Endothelial cell of umbilical vein (primary cell): ENCODE data around the gene LDLRAD3. TPM values are rescaled to one million over a fixed set of nuclear protein-coding genes. Genes with fewer than 3 reads are reported as not detected.

Experiments used
- BruUV-seq: library from RNA; stranded (reverse); fragments of 400-500 nt; replicated peaks from 2 replicates; lab custom pipeline; 2021; lab: Mats Ljungman, UMichigan
- CTCF ChIA-PET: fragments of 300-600, 350-600 bp; sonication (Branson Sonifier 250); formaldehyde crosslinking; loops from one replicate; lab custom pipeline; 2021; ENCODE audit warnings: antibody characterized with exemption, inconsistent platforms; lab: Charles Lee
- POLR2A ChIA-PET: fragments of 300-600, 350-600 bp; sonication (Branson Sonifier 250); formaldehyde crosslinking; loops from one replicate; lab custom pipeline; 2021; ENCODE audit warnings: antibody characterized with exemption, inconsistent platforms; lab: Charles Lee
- DNase-seq: peaks from one replicate; pipeline ENCODE4 v3.0.0-alpha.2; 2011; ENCODE audit warnings: low read depth, low spot score
- FAIRE-seq: peaks from 2 replicates; lab custom pipeline; 2011; peaks lifted over from hg19 to GRCh38; lab: Jason Lieb, UNC
- H2AFZ ChIP-seq: 2 replicates; pipeline ENCODE4 v1.6.0; 2012; ENCODE audit warnings: low read depth, low read length, control low read depth, inconsistent platforms
- H3K27ac ChIP-seq: 2 replicates; pipeline ENCODE4 v1.5.1; 2011; ENCODE audit warnings: low read depth, mild to moderate bottlenecking, control low read depth, low read length, moderate library complexity; ENCODE audit not compliant: insufficient read depth
- H3K27me3 ChIP-seq, 2 experiments: 2 replicates each; pipeline versions ENCODE4 v1.6.0 to v1.6.1; 2011; ENCODE audit warnings: low read length in 2 of 2, mixed read lengths in 1 of 2; ENCODE audit not compliant: control insufficient read depth in 2 of 2, insufficient read depth in 2 of 2
- H3K36me3 ChIP-seq, 2 experiments: 2 replicates in 1 of 2; 3 replicates in 1 of 2; pipeline ENCODE4 v1.5.1; 2011; ENCODE audit warnings: low read length in 2 of 2, mild to moderate bottlenecking in 1 of 2, moderate library complexity in 1 of 2; ENCODE audit not compliant: control insufficient read depth in 2 of 2, insufficient read depth in 2 of 2; ENCODE audit errors: extremely low read depth in 1 of 2
- H3K4me1 ChIP-seq: 3 replicates; pipeline ENCODE4 v1.5.1; 2011; ENCODE audit warnings: mild to moderate bottlenecking, low read length; ENCODE audit not compliant: control insufficient read depth, insufficient read depth; ENCODE audit errors: extremely low read depth
- H3K4me2 ChIP-seq: 2 replicates; pipeline ENCODE4 v1.6.1; 2011; ENCODE audit warnings: low read length, control low read depth, mixed read lengths; ENCODE audit not compliant: insufficient read depth
- H3K4me3 ChIP-seq, 3 experiments: fragments of 200-600 bp in 1 of 3; sonication (generic), shearing (Covaris generic) in 1 of 3; replicated peaks in 1 of 3; 2 replicates each; pipeline ENCODE4 v1.5.1; 2011 to 2016; ENCODE audit warnings: control low read depth in 3 of 3, low read length in 3 of 3, mild to moderate bottlenecking in 2 of 3, inconsistent platforms in 1 of 3, low read depth in 1 of 3, moderate library complexity in 1 of 3; ENCODE audit not compliant: insufficient read depth in 1 of 3
- H3K79me2 ChIP-seq: 2 replicates; pipeline ENCODE4 v1.6.0; 2012; ENCODE audit warnings: low read length, inconsistent platforms; ENCODE audit not compliant: control insufficient read depth, insufficient read depth
- H3K9ac ChIP-seq: replicated peaks from 2 replicates; pipeline ENCODE3; 2011; ENCODE audit warnings: low read length, control low read depth; ENCODE audit not compliant: insufficient read depth; ENCODE audit errors: extremely low read depth
- H3K9me1 ChIP-seq: replicated peaks from 3 replicates; pipeline ENCODE4 v1.6.0; 2011; ENCODE audit warnings: mild to moderate bottlenecking, low read length; ENCODE audit not compliant: control insufficient read depth, insufficient read depth; ENCODE audit errors: extremely low read depth
- H3K9me3 ChIP-seq: replicated peaks from 2 replicates; pipeline ENCODE4 v1.5.1; 2012; ENCODE audit warnings: low read length, inconsistent platforms; ENCODE audit not compliant: control insufficient read depth, insufficient read depth
- H4K20me1 ChIP-seq: replicated peaks from 2 replicates; pipeline ENCODE3; 2011; ENCODE audit warnings: mild to moderate bottlenecking, low read length; ENCODE audit not compliant: control insufficient read depth, insufficient read depth; ENCODE audit errors: extremely low read depth
- CTCF ChIP-seq, 2 donors: IDR thresholded peaks; 1 replicate in 1 of 2; 2 replicates in 1 of 2; pipeline ENCODE4 v1.5.1; 2011; ENCODE audit warnings: low read length in 2 of 2, mild to moderate bottlenecking in 2 of 2, moderate library complexity in 2 of 2, control low read depth in 1 of 2, inconsistent platforms in 1 of 2, low read depth in 1 of 2; ENCODE audit not compliant: insufficient read depth in 1 of 2; ENCODE audit errors: extremely low read depth in 1 of 2
- EZH2 ChIP-seq: IDR thresholded peaks from 2 replicates; pipeline ENCODE4 v1.6.1; 2012; ENCODE audit warnings: borderline replicate concordance, low read depth, mild to moderate bottlenecking, moderate library complexity, low read length, inconsistent platforms; ENCODE audit not compliant: severe bottlenecking
- FOS ChIP-seq: IDR thresholded peaks from 2 replicates; pipeline ENCODE4 v1.6.1; 2011; ENCODE audit warnings: mild to moderate bottlenecking, low read length, moderate library complexity, borderline replicate concordance; ENCODE audit not compliant: insufficient read depth
- GATA2 ChIP-seq: IDR thresholded peaks from 2 replicates; pipeline ENCODE4 v1.7.0; 2011; ENCODE audit warnings: low read depth, mild to moderate bottlenecking, moderate library complexity, mixed read lengths, low read length; ENCODE audit not compliant: insufficient read length, insufficient read depth
- JUN ChIP-seq: IDR thresholded peaks from 2 replicates; pipeline ENCODE4 v1.6.1; 2011; ENCODE audit warnings: borderline replicate concordance, low read depth; ENCODE audit not compliant: insufficient read length, insufficient read depth
- MAX ChIP-seq: IDR thresholded peaks from 2 replicates; pipeline ENCODE4 v1.6.1; 2011; ENCODE audit not compliant: insufficient read depth, insufficient read length
- MYC ChIP-seq: IDR thresholded peaks from one replicate; pipeline ENCODE4 v1.6.1; 2011; ENCODE audit warnings: mild to moderate bottlenecking, low read depth, low read length
- POLR2A ChIP-seq: IDR thresholded peaks from 2 replicates; pipeline ENCODE4 v1.6.1; 2012; ENCODE audit warnings: low read depth, mild to moderate bottlenecking, control low read depth, low read length
- POLR2AphosphoS5 ChIP-seq: IDR thresholded peaks from 2 replicates; pipeline ENCODE4 v1.6.1; 2012; ENCODE audit warnings: low read depth, mild to moderate bottlenecking, control low read depth, low read length, moderate library complexity; ENCODE audit not compliant: insufficient read depth
- dilution Hi-C: fragments of 300-500 bp; cut with MboI; formaldehyde crosslinking; loops from one replicate; pipeline ENCODE4 v1.15.0; 2019; ENCODE audit warnings: low sequenced_read_pairs; ENCODE audit not compliant: extremely low pct_ligation_motif_present
- intact Hi-C: fragments of 100-400 bp; cut with micrococcal nuclease; formaldehyde crosslinking; loops from one replicate; pipeline ENCODE4 v1.10.0; 2022
- polyA plus RNA-seq, 4 experiments: library from polyadenylated mRNA; depleted of rRNA in 3 of 4; stranded (reverse) in 3 of 4; unstranded in 1 of 4; fragments of >200 nt; gene quantifications; 2 replicates each; pipeline versions ENCODE4 v1.2.1 to v1.2.3, GENCODE V29; 2011 to 2012; ENCODE audit warnings: missing spikeins in 1 of 4
- total RNA-seq: library from RNA; stranded (reverse); gene quantifications from 2 replicates; pipeline ENCODE4 v1.2.3, GENCODE V29; 2021

Gene LDLRAD3
- total and polyA plus RNA-seq, 2 donors (not counting 3 experiments of a cell fraction or from before 2014, with no cell fraction given), result 17.9 to 25.1 TPM

- ChIA-PET CTCF (interaction anchor here (1.3 to 2.3 kb wide), 2 partner anchors 66 to 74 kb away, joined by 4 to 6 read pairs; no protein-coding TSS in a partner anchor), POLR2A (no interaction called here)
- Histone ChIP-seq H3K9me1 (peaks cover 2% of the 10 kb centered on the region), H4K20me1 (no peaks in the 10 kb centered on the region), H3K4me2 (no peak overlapping the region), H3K9ac (no peak overlapping the region), H3K27ac (no peak overlapping the region), H3K79me2 (no peaks in the 10 kb centered on the region), H2AFZ (no peak overlapping the region), H3K9me3 (no peaks in the 10 kb centered on the region), H3K27me3 (no peaks in the 10 kb centered on the region), H3K4me1 (no peaks in the 10 kb centered on the region), H3K4me3 (no peak overlapping the region), H3K36me3 (no peaks in the 10 kb centered on the region)
- dilution Hi-C loops, result no loop called here
- no TSS peak for BruUV-seq
- no peak for DNase-seq
- FAIRE-seq, result no peak
- TF ChIP-seq CTCF (IDR thresholded peaks at IDR 0.05; ENCODE audit: extremely low read depth in 1 of 2, insufficient read depth in 1 of 2, low read depth in 1 of 2, low read length in 2 of 2) (no peak), FOS (no peak), MAX (no peak), POLR2A (no peak), MYC (no peak), JUN (no peak), POLR2AphosphoS5 (no peak), EZH2 (no peak), GATA2 (no peak)
- intact Hi-C loops, result no loop called here
These were observed 248.8 kb downstream of the LDLRAD3 start for GRCh38 chr11:36192425-36193289.
